Measurements from ENCODE around the gene BAG1. TPM values are rescaled to one million over a fixed set of nuclear protein-coding genes. Genes with fewer than 3 reads are reported as not detected.

Gene BAG1
- total RNA-seq, 1 donor, result 9.1 TPM

DNA sequence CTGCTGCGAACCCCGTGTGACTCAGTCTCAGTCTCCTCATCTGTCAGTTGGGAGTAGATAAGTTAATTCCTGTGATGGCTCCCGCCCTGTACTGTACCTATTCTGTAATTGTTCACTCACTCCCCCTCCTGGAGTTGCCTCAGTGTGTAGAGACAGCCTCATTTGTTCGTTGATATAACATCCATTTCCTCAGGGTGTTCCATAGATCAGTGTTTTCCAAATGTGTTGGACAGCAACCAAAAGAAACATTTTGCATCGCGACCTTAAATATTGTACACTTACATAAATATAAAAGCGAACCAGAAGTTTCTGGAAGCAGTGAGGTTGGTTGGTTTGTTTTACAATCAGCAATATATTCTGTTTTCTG, 26.5 kb upstream of the BAG1 start:
- TF ChIP-seq, protein P1, sequence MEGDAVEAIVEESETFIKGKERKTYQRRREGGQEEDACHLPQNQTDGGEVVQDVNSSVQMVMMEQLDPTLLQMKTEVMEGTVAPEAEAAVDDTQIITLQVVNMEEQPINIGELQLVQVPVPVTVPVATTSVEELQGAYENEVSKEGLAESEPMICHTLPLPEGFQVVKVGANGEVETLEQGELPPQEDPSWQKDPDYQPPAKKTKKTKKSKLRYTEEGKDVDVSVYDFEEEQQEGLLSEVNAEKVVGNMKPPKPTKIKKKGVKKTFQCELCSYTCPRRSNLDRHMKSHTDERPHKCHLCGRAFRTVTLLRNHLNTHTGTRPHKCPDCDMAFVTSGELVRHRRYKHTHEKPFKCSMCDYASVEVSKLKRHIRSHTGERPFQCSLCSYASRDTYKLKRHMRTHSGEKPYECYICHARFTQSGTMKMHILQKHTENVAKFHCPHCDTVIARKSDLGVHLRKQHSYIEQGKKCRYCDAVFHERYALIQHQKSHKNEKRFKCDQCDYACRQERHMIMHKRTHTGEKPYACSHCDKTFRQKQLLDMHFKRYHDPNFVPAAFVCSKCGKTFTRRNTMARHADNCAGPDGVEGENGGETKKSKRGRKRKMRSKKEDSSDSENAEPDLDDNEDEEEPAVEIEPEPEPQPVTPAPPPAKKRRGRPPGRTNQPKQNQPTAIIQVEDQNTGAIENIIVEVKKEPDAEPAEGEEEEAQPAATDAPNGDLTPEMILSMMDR (IDR thresholded peaks at IDR 0.05; ENCODE audit: insufficient read depth, low read depth, low read length), result no peak
- no peak for DNase-seq (ENCODE audit: low read depth)

DNA sequence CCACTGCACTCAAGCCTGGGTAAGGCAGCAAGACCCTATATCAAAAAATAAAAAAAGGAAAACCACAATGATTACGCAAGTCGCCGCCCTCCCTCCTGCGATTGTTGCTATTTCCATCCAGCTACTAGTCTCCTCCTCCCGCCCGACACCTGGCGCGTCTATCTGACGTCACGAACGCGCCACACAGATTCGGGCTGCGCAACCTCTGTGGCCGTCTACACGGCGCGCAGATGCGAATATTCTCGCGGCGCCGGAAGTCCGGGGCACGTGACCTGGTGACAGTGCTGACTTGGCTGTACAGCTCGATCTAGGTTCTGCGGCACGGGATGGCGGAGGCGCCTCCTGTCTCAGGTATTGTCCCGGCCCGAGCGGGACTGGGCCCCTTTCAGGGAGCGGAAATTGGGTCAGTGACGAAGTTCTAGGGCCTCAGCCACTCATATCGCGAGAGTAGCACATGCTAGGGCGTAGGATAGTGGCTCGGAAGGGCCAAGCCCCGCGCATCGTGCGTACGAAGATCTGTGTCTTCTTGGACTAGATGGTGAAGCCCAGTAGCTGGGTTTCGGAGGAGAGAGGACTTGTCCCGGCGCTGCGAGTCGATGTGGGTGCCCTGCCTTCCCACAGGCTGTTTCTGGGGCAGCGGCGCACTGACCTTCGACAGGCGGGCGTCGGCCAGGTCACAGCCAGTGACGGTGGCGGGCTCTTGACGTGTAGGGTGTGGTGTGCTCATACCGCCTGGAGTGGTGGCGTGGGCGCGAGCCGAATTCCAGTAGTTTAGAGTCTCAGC, 25.9 kb upstream of the BAG1 start, which contains the start of gene NFX1:
Gene NFX1, plus strand, starts transcription at position 270 of the 784 bp plus-strand sequence. Its CDS starts 57 bp downstream, at position 327.
- H3K4me3 ChIP-seq (ENCODE audit: low read depth, low read length), result peak within 1 kb of the TSS; percentile 91
- DNase-seq (ENCODE audit: low read depth), result peak; percentile 99
- TF ChIP-seq, protein P1 (IDR thresholded peaks at IDR 0.05; ENCODE audit: insufficient read depth, low read depth, low read length), result no peak

More for the DNA sequence above, 26.5 kb upstream of the BAG1 start:
- H3K4me3 ChIP-seq (ENCODE audit: low read depth, low read length), result peak overlapping the region; percentile 91

DNA sequence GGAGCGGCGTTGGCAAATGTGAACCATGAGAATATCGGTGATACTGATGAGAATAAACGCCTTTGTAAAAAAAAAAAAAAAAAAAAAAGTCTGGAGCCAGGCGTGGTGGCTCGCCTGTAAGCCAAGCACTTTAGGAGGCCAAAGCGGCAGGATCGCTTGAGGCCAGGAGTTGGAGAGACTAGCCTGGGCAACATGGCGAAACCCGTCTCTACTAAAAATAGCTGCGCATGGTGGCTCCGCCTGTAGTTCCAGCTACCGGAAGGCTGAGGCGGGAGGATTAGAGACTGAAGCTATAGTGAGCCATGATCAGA, 25.4 kb upstream of the BAG1 start:
- H3K4me3 ChIP-seq (ENCODE audit: low read depth, low read length), result peak overlapping the region; percentile 91
- no peak for DNase-seq (ENCODE audit: low read depth)
- TF ChIP-seq, protein P1 (IDR thresholded peaks at IDR 0.05; ENCODE audit: insufficient read depth, low read depth, low read length), result no peak

DNA sequence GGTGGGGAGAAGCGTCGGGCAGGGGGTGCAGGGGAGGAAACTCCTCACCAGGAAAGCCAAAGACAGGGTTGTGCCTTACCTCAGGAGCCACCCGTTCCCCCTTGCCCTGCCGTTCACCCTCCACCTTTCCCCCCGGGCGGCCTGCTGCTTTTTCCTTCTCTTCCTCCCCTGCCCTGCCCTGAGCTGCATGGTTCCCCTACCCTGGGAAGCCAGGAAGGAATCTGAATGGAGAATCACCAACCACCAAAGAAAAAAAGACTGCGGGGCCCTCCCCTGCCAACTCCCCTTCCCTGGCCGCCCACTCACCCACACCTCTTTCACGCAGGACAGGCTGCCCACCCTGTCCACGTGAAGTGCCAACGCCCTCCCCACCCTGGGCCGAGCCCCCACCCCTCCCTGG, 25.0 kb upstream of the BAG1 start:
- peak overlapping the region; percentile 91 for H3K4me3 ChIP-seq (ENCODE audit: low read depth, low read length)
- DNase-seq (ENCODE audit: low read depth), result no peak
- TF ChIP-seq, protein P1 (IDR thresholded peaks at IDR 0.05; ENCODE audit: insufficient read depth, low read depth, low read length), result no peak

DNA sequence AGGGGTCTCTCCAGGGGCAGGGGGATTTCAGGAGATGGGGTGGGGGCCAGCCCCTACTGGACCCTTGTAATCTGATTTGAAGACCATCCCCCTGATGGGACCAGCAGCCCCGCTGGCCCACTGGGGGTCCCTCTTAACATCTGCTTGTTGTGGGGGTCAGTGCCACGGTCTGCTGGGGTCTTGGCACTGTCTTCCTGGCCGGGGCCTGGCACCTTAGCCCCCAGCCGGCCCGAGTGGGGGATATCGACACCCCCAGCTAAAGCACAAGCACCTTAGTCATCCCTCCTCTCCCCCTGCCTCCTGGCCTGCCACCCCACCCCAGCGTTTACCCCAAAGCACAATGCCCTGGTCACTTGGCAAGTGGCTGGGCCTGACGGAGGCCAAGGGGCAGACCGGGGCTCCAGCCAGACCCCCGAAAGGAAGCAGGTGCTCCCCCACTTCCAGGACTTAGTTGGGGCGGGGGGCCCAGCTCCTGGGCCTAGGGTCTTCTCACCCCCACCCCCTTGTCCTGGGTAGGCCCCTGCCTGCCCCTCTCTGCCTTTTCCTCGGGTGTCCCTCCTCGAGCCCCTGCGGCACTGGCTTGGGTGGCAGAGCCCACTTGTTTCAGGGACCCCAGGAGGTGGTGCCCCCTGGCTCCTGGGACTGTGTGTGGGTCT, 24.4 kb upstream of the BAG1 start:
- TF ChIP-seq, protein P1 (IDR thresholded peaks at IDR 0.05; ENCODE audit: insufficient read depth, low read depth, low read length), result no peak
- DNase-seq (ENCODE audit: low read depth), result no peak
- H3K4me3 ChIP-seq (ENCODE audit: low read depth, low read length), result no peak overlapping the region

DNA sequence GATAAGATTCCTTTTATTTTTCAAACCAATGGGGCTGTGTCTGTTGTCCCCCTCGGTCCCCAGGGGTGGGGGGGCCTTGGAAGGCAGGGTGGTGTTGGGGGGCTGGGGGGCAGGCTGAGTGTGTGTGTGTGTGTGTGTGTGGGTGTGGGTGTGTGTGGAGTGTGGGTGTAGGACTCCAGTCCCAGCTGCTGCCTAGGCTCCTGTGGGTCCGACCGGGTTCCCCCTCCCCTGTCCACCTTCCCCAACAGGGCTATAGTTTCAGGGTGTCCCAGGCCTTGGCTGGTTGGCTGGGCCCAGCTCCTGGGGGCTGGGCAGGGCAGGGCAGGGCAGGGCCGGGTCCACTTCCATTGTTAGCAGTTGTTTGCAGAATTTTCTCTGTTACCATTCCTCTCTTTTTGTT, 23.7 kb upstream of the BAG1 start:
- no peak for DNase-seq (ENCODE audit: low read depth)
- H3K4me3 ChIP-seq (ENCODE audit: low read depth, low read length), result no peak overlapping the region
- TF ChIP-seq, protein P1 (IDR thresholded peaks at IDR 0.05; ENCODE audit: insufficient read depth, low read depth, low read length), result no peak
